Fibroblast of villous mesenchyme (primary cell): ENCODE results near the gene MMAB. TPM values are rescaled to one million over a fixed set of nuclear protein-coding genes. Genes with fewer than 3 reads are reported as not detected.

Experiments
- DNase-seq: peaks from one replicate; pipeline ENCODE4 v3.0.0-alpha.2; 2010; ENCODE audit warnings: low read depth
- H3K4me3 ChIP-seq: 2 replicates; pipeline ENCODE4 v1.5.1; 2011; ENCODE audit warnings: low read depth, mild to moderate bottlenecking, low read length
- total RNA-seq: library from RNA; depleted of rRNA; stranded (reverse); fragments of >200 nt; gene quantifications from 2 replicates; pipeline ENCODE4 v1.2.3, GENCODE V29; 2012
- TF ChIP-seq, protein P1 (sequence below): IDR thresholded peaks from 2 replicates; pipeline ENCODE4 v1.5.1; 2012; ENCODE audit warnings: low read depth, mild to moderate bottlenecking, low read length; ENCODE audit not compliant: insufficient read depth

Gene MMAB
- total RNA-seq, 1 donor: 34.1 TPM

DNA sequence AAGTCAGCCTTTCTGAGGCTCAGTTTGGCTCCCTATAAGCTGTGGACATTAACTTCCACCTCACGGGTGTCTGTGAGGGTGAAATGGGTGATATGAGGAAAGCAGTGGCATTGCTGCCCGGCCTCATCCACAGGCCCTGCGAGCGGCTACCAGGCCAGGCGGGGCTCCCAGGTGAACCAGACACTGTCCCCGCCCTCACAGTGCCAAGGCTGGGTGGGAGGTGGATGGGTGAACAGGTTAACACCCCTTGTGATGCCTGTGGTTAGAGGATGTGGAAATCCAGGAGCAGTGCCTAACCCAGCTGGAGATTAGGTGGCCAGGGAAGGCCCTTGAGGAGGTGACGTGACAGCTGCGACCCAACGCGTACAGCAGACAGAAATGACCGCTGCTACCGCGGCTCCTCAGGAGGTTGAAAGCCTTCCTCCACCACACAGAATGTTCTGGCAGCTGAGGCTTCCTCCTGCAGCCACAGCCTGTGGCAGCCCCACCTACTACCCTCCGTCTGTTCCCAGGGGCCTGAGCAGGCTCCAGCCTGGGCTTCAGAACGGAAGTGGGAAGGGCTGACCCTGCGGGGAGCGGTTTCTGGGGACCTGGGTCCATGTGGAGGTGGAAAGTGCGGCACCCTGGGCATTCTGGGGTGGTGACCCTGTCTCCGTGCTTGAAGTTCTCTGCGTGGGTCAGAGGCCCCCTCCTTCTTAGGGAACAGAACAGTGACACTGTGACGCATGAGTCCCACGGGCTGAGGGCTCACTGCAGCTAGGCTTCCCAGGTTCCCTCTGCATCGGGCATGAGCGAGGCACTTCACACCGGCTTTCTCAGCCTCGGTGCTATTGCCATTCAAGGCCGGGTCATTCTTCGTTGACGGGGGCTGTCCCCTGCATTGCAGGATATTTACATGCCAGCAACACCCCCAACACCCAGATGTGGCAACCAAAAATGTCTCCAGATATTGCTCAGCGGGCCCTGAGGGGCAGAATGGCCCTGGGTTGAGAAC lies 9.7 kb downstream of the MMAB start:
- no peak for DNase-seq
- TF ChIP-seq, protein P1, sequence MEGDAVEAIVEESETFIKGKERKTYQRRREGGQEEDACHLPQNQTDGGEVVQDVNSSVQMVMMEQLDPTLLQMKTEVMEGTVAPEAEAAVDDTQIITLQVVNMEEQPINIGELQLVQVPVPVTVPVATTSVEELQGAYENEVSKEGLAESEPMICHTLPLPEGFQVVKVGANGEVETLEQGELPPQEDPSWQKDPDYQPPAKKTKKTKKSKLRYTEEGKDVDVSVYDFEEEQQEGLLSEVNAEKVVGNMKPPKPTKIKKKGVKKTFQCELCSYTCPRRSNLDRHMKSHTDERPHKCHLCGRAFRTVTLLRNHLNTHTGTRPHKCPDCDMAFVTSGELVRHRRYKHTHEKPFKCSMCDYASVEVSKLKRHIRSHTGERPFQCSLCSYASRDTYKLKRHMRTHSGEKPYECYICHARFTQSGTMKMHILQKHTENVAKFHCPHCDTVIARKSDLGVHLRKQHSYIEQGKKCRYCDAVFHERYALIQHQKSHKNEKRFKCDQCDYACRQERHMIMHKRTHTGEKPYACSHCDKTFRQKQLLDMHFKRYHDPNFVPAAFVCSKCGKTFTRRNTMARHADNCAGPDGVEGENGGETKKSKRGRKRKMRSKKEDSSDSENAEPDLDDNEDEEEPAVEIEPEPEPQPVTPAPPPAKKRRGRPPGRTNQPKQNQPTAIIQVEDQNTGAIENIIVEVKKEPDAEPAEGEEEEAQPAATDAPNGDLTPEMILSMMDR: no peak
- no peak overlapping the region for H3K4me3 ChIP-seq

DNA sequence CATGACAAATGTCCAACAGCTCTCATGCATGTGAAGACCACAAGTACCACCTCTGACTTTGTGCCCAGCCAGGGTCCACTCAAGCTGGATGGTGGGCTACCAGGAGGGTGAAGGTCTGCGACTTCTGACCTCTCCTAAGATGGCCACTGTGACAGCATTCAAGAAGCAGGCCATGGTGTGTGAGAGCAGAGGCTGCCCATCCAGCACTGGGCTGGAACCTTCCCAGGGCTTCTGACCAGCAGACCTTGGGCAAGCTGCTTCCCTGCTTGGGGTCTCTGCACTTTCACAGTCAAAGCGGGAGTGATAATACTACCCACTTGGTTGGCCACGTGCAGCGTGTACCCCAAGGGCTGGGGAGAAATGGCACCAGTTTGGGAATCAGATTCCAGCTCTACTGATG lies 10.4 kb downstream of the MMAB start:
- no peak for DNase-seq
- TF ChIP-seq, protein P1: no peak
- H3K4me3 ChIP-seq: no peak overlapping the region

DNA sequence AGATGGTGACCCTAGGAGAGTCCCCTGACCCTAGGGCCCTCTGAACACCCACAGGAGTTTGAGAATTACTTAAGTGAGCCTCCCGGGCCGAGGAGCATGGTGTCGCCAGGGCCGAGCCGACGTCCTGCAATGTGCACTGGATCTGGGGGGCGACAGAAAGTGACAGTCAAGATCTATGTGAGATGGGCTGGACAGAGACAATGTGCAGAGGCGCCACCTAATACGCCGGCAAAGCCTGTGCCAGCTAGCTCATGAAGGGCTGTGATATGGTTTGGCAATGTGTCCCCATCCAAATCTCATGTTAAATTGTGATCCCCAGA lies 11.6 kb downstream of the MMAB start:
- no peak for DNase-seq
- TF ChIP-seq, protein P1: no peak
- H3K4me3 ChIP-seq: no peak overlapping the region

DNA sequence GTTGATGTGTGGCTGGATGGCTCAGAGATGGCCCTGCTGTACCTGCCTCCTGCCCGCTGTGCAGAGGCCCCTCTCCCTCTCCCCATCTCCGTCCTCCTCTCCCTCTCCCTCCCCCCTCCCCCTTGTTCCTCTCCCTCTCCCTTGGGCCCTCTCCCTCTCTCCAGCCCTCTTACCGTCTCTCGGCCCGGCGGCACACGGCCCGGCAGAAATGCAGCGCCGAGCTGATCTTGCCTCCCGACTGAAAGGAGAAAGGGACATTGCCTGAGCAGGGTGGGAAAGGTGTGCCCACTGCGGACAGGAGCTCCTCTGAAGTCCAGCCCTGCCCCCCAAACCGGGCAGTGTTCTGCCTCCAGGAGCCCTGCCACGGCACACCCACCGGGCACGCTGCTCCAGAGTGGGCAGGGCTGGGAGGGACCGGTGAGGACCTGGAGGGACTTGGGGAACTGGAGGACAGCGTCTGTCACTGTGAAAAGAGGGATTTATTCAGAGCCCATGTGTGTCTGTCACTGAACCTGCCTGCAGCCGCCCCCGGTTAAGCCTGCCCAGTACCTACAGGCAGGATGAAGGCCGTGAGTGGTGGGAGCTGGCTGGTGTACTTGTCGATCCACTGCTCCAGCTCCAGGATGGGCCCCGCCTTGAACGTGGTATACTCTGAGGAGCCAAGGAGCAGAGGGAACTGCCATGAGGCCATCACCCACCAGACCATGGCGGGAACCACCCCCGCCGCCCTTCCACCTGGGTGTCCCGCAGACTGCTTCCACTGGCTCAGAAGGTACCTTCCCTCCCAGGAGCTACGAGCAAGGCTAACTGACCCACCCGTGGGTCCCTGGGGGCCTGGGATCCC lies 12.2 kb downstream of the MMAB start:
- TF ChIP-seq, protein P1: no peak
- no peak for DNase-seq

DNA sequence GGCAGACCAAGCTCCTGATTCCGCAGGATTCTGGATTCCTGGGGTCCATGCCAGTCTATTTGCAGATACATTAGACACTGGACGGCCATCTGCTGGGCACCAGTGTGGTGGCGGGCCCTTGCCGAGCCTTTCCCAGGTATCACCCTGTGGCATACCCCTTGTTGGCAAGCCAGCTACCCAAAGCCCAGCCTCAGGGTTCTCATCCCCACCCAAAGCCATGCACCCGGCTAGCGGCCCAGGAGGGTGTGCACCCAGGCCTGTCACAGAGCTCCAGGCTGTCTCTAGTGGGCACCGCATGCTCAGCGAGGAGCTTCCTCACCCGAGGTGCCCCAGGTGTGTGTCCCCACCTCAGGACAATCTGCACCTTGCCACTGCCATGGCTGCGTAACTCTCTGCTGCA lies 13.7 kb downstream of the MMAB start:
- H3K4me3 ChIP-seq: no peak overlapping the region
- DNase-seq: no peak
- TF ChIP-seq, protein P1: no peak

More for the DNA sequence above, 12.2 kb downstream of the MMAB start:
- H3K4me3 ChIP-seq: no peak overlapping the region

DNA sequence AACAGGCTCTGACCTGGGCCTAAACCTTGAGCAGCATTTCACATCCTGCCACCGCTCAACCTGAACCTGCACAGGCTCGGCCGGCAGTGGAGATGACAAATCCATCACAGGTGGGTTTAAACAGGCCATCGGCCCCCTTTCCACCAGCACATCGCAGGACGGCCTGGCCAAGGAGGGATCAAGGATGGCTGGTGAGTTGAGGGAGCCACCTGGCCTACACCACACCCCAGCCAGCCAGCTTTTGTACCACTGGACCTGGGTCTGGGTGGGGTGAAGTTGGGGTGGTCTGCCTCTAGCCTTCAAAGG lies 14.2 kb downstream of the MMAB start:
- H3K4me3 ChIP-seq: no peak overlapping the region
- TF ChIP-seq, protein P1: no peak
- DNase-seq: no peak
